Keratinocyte (primary cell): ENCODE results near the gene CFLAR.

Source experiments
- CTCF ChIP-seq, 3 experiments: IDR thresholded peaks in 1 of 3; conservative IDR thresholded peaks in 1 of 3; optimal IDR thresholded peaks in 1 of 3; 2 replicates in 2 of 3; 3 replicates in 1 of 3; pipeline versions ENCODE3 to v1.5.1; 2011; ENCODE audit warnings: low read length in 3 of 3, mild to moderate bottlenecking in 3 of 3, moderate library complexity in 2 of 3, control low read depth in 1 of 3, inconsistent platforms in 1 of 3; ENCODE audit not compliant: insufficient read depth in 2 of 3; ENCODE audit errors: extremely low read depth in 1 of 3
- EZH2 ChIP-seq: IDR thresholded peaks from one replicate; pipeline ENCODE4 v1.6.1; 2012; ENCODE audit warnings: inconsistent platforms, mild to moderate bottlenecking, low read length, moderate library complexity

GRCh38 chr2:201128033-201128432 is 12.1 kb downstream of the CFLAR start:
- TF ChIP-seq EZH2 (no peak), CTCF (optimal IDR thresholded peaks at IDR 0.05 in 1 of 3, IDR thresholded peaks at IDR 0.05 in 1 of 3, conservative IDR thresholded peaks at IDR 0.05 in 1 of 3; ENCODE audit: extremely low read depth in 1 of 3, insufficient read depth in 2 of 3, low read length in 3 of 3) (no peak)
